IMR-90 (cell line): Measurements from ENCODE around the gene PLCL1. TPM values are rescaled to one million over a fixed set of nuclear protein-coding genes. Genes with fewer than 3 reads are reported as not detected.

ENCODE experiments used
- ATAC-seq: fragments of 200-7000 bp; cut with Tn5 transposase; 2 replicates; pipeline ENCODE4 v1.9.1; 2020; ENCODE audit warnings: low read depth, mild to moderate bottlenecking, moderate library complexity
- BruUV-seq: library from RNA; stranded (reverse); fragments of 400-500 nt; replicated peaks from 2 replicates; lab custom pipeline; 2021; lab: Mats Ljungman, UMichigan
- CTCF ChIA-PET: fragments of 300-600 bp; formaldehyde crosslinking; extraction: SDS; loops from one replicate; lab custom pipeline; 2021; ENCODE audit warnings: antibody characterized with exemption; lab: Yijun Ruan, JAX
- POLR2A ChIA-PET: fragments of 300-600 bp; sonication (Branson Sonifier 250); formaldehyde crosslinking; loops from one replicate; lab custom pipeline; 2022; ENCODE audit warnings: antibody characterized with exemption; ENCODE audit not compliant: unreplicated experiment; lab: Charles Lee
- DNase-seq: peaks from one replicate; pipeline ENCODE4 v3.0.0; 2013
- H2AFZ ChIP-seq: replicated peaks from 2 replicates; pipeline ENCODE3; 2013; ENCODE audit warnings: low read length, mild to moderate bottlenecking; ENCODE audit not compliant: poor library complexity
- H2AK5ac ChIP-seq: 2 replicates; pipeline ENCODE4 v1.6.1; 2013; ENCODE audit warnings: low read depth, low read length, inconsistent platforms
- H2AK9ac ChIP-seq: replicated peaks from 2 replicates; pipeline ENCODE3; 2013; ENCODE audit warnings: mild to moderate bottlenecking, low read depth, low read length, moderate library complexity; ENCODE audit not compliant: poor library complexity
- H2BK120ac ChIP-seq: 2 replicates; pipeline ENCODE4 v1.6.1; 2013; ENCODE audit warnings: low read depth, low read length, inconsistent platforms
- H2BK15ac ChIP-seq: 3 replicates; pipeline ENCODE4 v1.6.1; 2013; ENCODE audit warnings: low read depth, low read length, inconsistent platforms
- H2BK20ac ChIP-seq: 2 replicates; pipeline ENCODE4 v1.6.1; 2013; ENCODE audit warnings: low read depth, mild to moderate bottlenecking, inconsistent platforms, low read length, moderate library complexity
- H2BK5ac ChIP-seq: 2 replicates; pipeline ENCODE4 v1.6.1; 2013; ENCODE audit warnings: mild to moderate bottlenecking, low read depth, low read length, inconsistent platforms; ENCODE audit not compliant: poor library complexity, severe bottlenecking
- H3K14ac ChIP-seq: replicated peaks from 2 replicates; pipeline ENCODE4 v1.6.1; 2013; ENCODE audit warnings: low read depth, low read length, inconsistent platforms
- H3K18ac ChIP-seq: 2 replicates; pipeline ENCODE4 v1.6.1; 2013; ENCODE audit warnings: low read depth, low read length, control low read depth
- H3K23ac ChIP-seq: 2 replicates; pipeline ENCODE4 v1.6.1; 2013; ENCODE audit warnings: low read depth, low read length, inconsistent platforms
- H3K27ac ChIP-seq: 2 replicates; pipeline ENCODE4 v1.5.1; 2013; ENCODE audit warnings: mild to moderate bottlenecking, control low read depth, low read length; ENCODE audit not compliant: insufficient read depth
- H3K27me3 ChIP-seq: 2 replicates; pipeline ENCODE4 v1.6.1; 2013; ENCODE audit warnings: low read length; ENCODE audit not compliant: control insufficient read depth, insufficient read depth
- H3K36me3 ChIP-seq: 2 replicates; pipeline ENCODE4 v1.6.1; 2013; ENCODE audit warnings: low read length, mixed read lengths; ENCODE audit not compliant: control insufficient read depth, insufficient read depth
- H3K4ac ChIP-seq: 2 replicates; pipeline ENCODE4 v1.6.1; 2013; ENCODE audit warnings: low read depth, low read length, inconsistent platforms
- H3K4me1 ChIP-seq: 2 replicates; pipeline ENCODE4 v1.6.1; 2013; ENCODE audit warnings: low read length, mixed read lengths; ENCODE audit not compliant: control insufficient read depth, insufficient read depth
- H3K4me2 ChIP-seq: 2 replicates; pipeline ENCODE4 v1.6.1; 2013; ENCODE audit warnings: low read depth, mild to moderate bottlenecking, control low read depth, low read length, moderate library complexity
- H3K4me3 ChIP-seq: 2 replicates; pipeline ENCODE4 v1.5.1; 2013; ENCODE audit warnings: low read depth, mild to moderate bottlenecking, control low read depth, low read length, moderate library complexity; ENCODE audit not compliant: insufficient read depth
- H3K56ac ChIP-seq: 2 replicates; pipeline ENCODE4 v1.6.1; 2013; ENCODE audit warnings: low read length, inconsistent platforms; ENCODE audit not compliant: insufficient read depth; ENCODE audit errors: extremely low read depth
- H3K79me1 ChIP-seq, 2 experiments: 2 replicates each; pipeline ENCODE4 v1.6.1; 2013; ENCODE audit warnings: low read length in 2 of 2, inconsistent platforms in 1 of 2, low read depth in 1 of 2
- H3K9ac ChIP-seq: 2 replicates; pipeline ENCODE4 v1.6.1; 2013; ENCODE audit warnings: low read depth, low read length, control low read depth
- H3K9me1 ChIP-seq: 2 replicates; pipeline ENCODE4 v1.6.1; 2013; ENCODE audit warnings: low read length, inconsistent platforms; ENCODE audit not compliant: insufficient read depth
- H3K9me3 ChIP-seq: 2 replicates; pipeline ENCODE4 v1.6.1; 2013; ENCODE audit warnings: low read length; ENCODE audit not compliant: control insufficient read depth, insufficient read depth
- H4K20me1 ChIP-seq: 2 replicates; pipeline ENCODE4 v1.6.1; 2013; ENCODE audit warnings: low read length, inconsistent platforms; ENCODE audit not compliant: insufficient read depth
- H4K5ac ChIP-seq: 2 replicates; pipeline ENCODE4 v1.6.1; 2013; ENCODE audit warnings: mild to moderate bottlenecking, low read depth, low read length, control low read depth
- H4K8ac ChIP-seq, 2 experiments: 2 replicates each; pipeline ENCODE4 v1.6.1; 2013; ENCODE audit warnings: low read depth in 2 of 2, low read length in 2 of 2, control low read depth in 1 of 2, inconsistent platforms in 1 of 2
- H4K91ac ChIP-seq: 2 replicates; pipeline ENCODE4 v1.6.1; 2013; ENCODE audit warnings: low read depth, low read length, inconsistent platforms; ENCODE audit not compliant: insufficient read depth
- BHLHE40 ChIP-seq: fragments of 150-350 bp; IDR thresholded peaks from 2 replicates; pipeline ENCODE4 v1.6.1; 2016; ENCODE audit warnings: mild to moderate bottlenecking, low read depth, low read length
- CEBPB ChIP-seq: IDR thresholded peaks from 2 replicates; pipeline ENCODE4 v1.6.1; 2012; ENCODE audit warnings: low read depth, low read length, improper control_type of control experiment
- CHD1 ChIP-seq: IDR thresholded peaks from 2 replicates; pipeline ENCODE4 v1.6.1; 2012; ENCODE audit warnings: low read depth, low read length, improper control_type of control experiment
- CTCF ChIP-seq: conservative IDR thresholded peaks from 2 replicates; pipeline ENCODE4 v1.5.1; 2012; ENCODE audit warnings: mild to moderate bottlenecking, low read depth, low read length, improper control_type of control experiment
- ELK1 ChIP-seq: fragments of 150-350 bp; IDR thresholded peaks from 2 replicates; pipeline ENCODE4 v1.6.1; 2016; ENCODE audit warnings: low read depth, mild to moderate bottlenecking, low read length, moderate library complexity, borderline replicate concordance
- MAFK ChIP-seq: IDR thresholded peaks from 2 replicates; pipeline ENCODE4 v1.6.1; 2012; ENCODE audit warnings: low read depth, low read length, improper control_type of control experiment
- MAZ ChIP-seq: IDR thresholded peaks from 2 replicates; pipeline ENCODE4 v1.6.1; 2012; ENCODE audit warnings: low read depth, mild to moderate bottlenecking, low read length, improper control_type of control experiment, moderate library complexity, borderline replicate concordance
- MXI1 ChIP-seq: IDR thresholded peaks from 2 replicates; pipeline ENCODE4 v1.6.1; 2012; ENCODE audit warnings: low read depth, mild to moderate bottlenecking, low read length, moderate library complexity, borderline replicate concordance
- NFE2L2 ChIP-seq: fragments of 150-350 bp; IDR thresholded peaks from 2 replicates; pipeline ENCODE4 v1.6.1; 2016; ENCODE audit warnings: low read depth, mild to moderate bottlenecking, low read length
- POLR2A ChIP-seq: IDR thresholded peaks from 2 replicates; pipeline ENCODE4 v1.6.1; 2012; ENCODE audit warnings: mild to moderate bottlenecking, low read depth, low read length
- RAD21 ChIP-seq: IDR thresholded peaks from 2 replicates; pipeline ENCODE4 v1.6.1; 2012; ENCODE audit warnings: low read length, improper control_type of control experiment
- RCOR1 ChIP-seq: IDR thresholded peaks from 2 replicates; pipeline ENCODE4 v1.6.1; 2012; ENCODE audit warnings: mild to moderate bottlenecking, low read length, improper control_type of control experiment; ENCODE audit not compliant: insufficient replicate concordance
- RFX5 ChIP-seq: IDR thresholded peaks from 2 replicates; pipeline ENCODE4 v1.8.0; 2012; ENCODE audit warnings: low read depth, mild to moderate bottlenecking, low read length, moderate library complexity
- SMC3 ChIP-seq: fragments of 150-350 bp; IDR thresholded peaks from 2 replicates; pipeline ENCODE4 v1.6.1; 2016; ENCODE audit warnings: low read depth, mild to moderate bottlenecking, antibody characterized with exemption, low read length, moderate library complexity
- USF2 ChIP-seq: fragments of 150-350 bp; IDR thresholded peaks from 2 replicates; pipeline ENCODE4 v1.6.1; 2017; ENCODE audit warnings: mild to moderate bottlenecking, antibody characterized with exemption, low read length, low read depth
- WGBS, 2 experiments: methylation state at CpG; one replicate each; pipeline versions ENCODE4 v1.1.5 to v1.1.7; 2013; ENCODE audit warnings: missing lambda C conversion rate in 2 of 2; ENCODE audit not compliant: insufficient read length in 1 of 2; ENCODE audit errors: extremely low coverage in 2 of 2; 5-methylcytosine and 5-hydroxymethylcytosine counted together
- dilution Hi-C: fragments of 300-500 bp; cut with HindIII; formaldehyde crosslinking; loops from one replicate; pipeline ENCODE4 v1.14.3; 2018; ENCODE audit warnings: low sequenced_read_pairs; ENCODE audit not compliant: unreplicated experiment
- in situ Hi-C: fragments of 300-500 bp; cut with MboI; formaldehyde crosslinking; loops from 3 replicates; pipeline ENCODE4 v1.14.3; 2019; ENCODE audit warnings: low sequenced_read_pairs, inconsistent platforms, mixed read lengths
- intact Hi-C: fragments of 100-400 bp; cut with micrococcal nuclease; formaldehyde crosslinking; loops from 2 replicates; pipeline ENCODE4 v1.10.0; 2022
- polyA plus RNA-seq, 3 experiments: library from polyadenylated mRNA; depleted of rRNA; stranded (reverse); fragments of >200 nt; gene quantifications; 2 replicates each; pipeline ENCODE4 v1.2.3, GENCODE V29; 2012; ENCODE audit warnings: low replicate concordance in 1 of 3
- total RNA-seq: library from RNA; depleted of rRNA; stranded (reverse); fragments of >200 nt; gene quantifications from 2 replicates; pipeline ENCODE4 v1.2.3, GENCODE V29; 2012

The PLCL1 gene
- total and polyA plus RNA-seq, 2 of the 4 experiments (the other 2 are of a cell fraction) = 0.14 to 0.18 TPM

GRCh38 chr2:197932374-197932773 lies 128.0 kb downstream of the PLCL1 start:
- intact Hi-C loops (no loop called here), dilution Hi-C loops (no loop called here), in situ Hi-C loops (no loop called here)
- H3K79me1 ChIP-seq = no peaks in the 10 kb centered on the region
- no peak overlapping the region for H4K91ac ChIP-seq
- no peak overlapping the region for H3K4me2 ChIP-seq
- H3K9ac ChIP-seq = no peak overlapping the region
- no TSS peak for BruUV-seq
- no peaks in the 10 kb centered on the region for H4K20me1 ChIP-seq
- no peak overlapping the region for H2AK5ac ChIP-seq
- H3K4ac ChIP-seq = no peak overlapping the region
- H3K56ac ChIP-seq = no peak overlapping the region
- H3K9me3 ChIP-seq = no peaks in the 10 kb centered on the region
- ChIA-PET POLR2A (no interaction called here), CTCF (no interaction called here)
- H3K36me3 ChIP-seq = no peaks in the 10 kb centered on the region
- no peak overlapping the region for H2AK9ac ChIP-seq
- no peak overlapping the region for H2BK15ac ChIP-seq
- no peak for DNase-seq
- no peak overlapping the region for H4K8ac ChIP-seq
- H3K4me3 ChIP-seq = no peak overlapping the region
- ATAC-seq = no peak
- H3K9me1 ChIP-seq = no peaks in the 10 kb centered on the region
- no peak overlapping the region for H2BK20ac ChIP-seq
- H3K23ac ChIP-seq = no peak overlapping the region
- H3K14ac ChIP-seq = no peak overlapping the region
- H3K4me1 ChIP-seq = no peaks in the 10 kb centered on the region
- H2AFZ ChIP-seq = no peak overlapping the region
- no CpG with 5 or more reads among the region's 5 CpGs for WGBS, 2 experiments
- TF ChIP-seq RAD21 (no peak), POLR2A (no peak), SMC3 (no peak), RCOR1 (no peak), NFE2L2 (no peak), CHD1 (no peak), CEBPB (no peak), BHLHE40 (no peak), ELK1 (no peak), CTCF (no peak), MAFK (no peak), USF2 (no peak), MAZ (no peak), RFX5 (no peak), MXI1 (no peak)
- no peak overlapping the region for H4K5ac ChIP-seq
- no peak overlapping the region for H2BK5ac ChIP-seq
- H3K18ac ChIP-seq = no peak overlapping the region
- no peak overlapping the region for H2BK120ac ChIP-seq
- no peaks in the 10 kb centered on the region for H3K27me3 ChIP-seq
- no peak overlapping the region for H3K27ac ChIP-seq
